Suprapubic skin (tissue), 4 donors: ENCODE results near the gene ZGLP1. TPM values are rescaled to one million over a fixed set of nuclear protein-coding genes. Genes with fewer than 3 reads are reported as not detected.
"Not testable (repeated sequence)": the region's sequence is repeated elsewhere in the genome, so short reads cannot be mapped to it uniquely, and the experiment has no call there.

ENCODE experiments used
- DNase-seq, 2 donors: peaks; one replicate each; pipeline ENCODE4 v3.0.0-alpha.2; 2019; ENCODE audit warnings: low spot score in 2 of 2
- H3K27ac ChIP-seq: fragments of 200-600 bp; sonication (generic); one replicate; pipeline ENCODE4 v1.5.1; 2019
- H3K27me3 ChIP-seq: fragments of 200-600 bp; sonication (generic); one replicate; pipeline ENCODE4 v1.5.1; 2019
- H3K36me3 ChIP-seq: fragments of 200-600 bp; sonication (generic); one replicate; pipeline ENCODE4 v1.5.1; 2019
- H3K4me1 ChIP-seq: fragments of 200-600 bp; sonication (generic); one replicate; pipeline ENCODE4 v1.5.1; 2019
- H3K4me3 ChIP-seq: fragments of 200-600 bp; sonication (generic); one replicate; pipeline ENCODE4 v1.5.1; 2019; ENCODE audit warnings: mild to moderate bottlenecking
- H3K9me3 ChIP-seq: fragments of 200-600 bp; sonication (generic); one replicate; pipeline ENCODE4 v1.5.1; 2019
- CTCF ChIP-seq, 2 donors: fragments of 200-600 bp in 1 of 2; fragments of 450-650 bp in 1 of 2; sonication (generic) in 1 of 2; IDR thresholded peaks; one replicate each; pipeline ENCODE4 v1.5.1; 2016 to 2019; ENCODE audit warnings: antibody characterized with exemption in 2 of 2, mild to moderate bottlenecking in 1 of 2, moderate library complexity in 1 of 2
- EP300 ChIP-seq: sonication (generic); formaldehyde crosslinking; IDR thresholded peaks from one replicate; pipeline ENCODE4 v1.6.1; 2017; ENCODE audit warnings: antibody characterized with exemption
- POLR2A ChIP-seq, 2 donors: fragments of 450-650 bp; IDR thresholded peaks; one replicate each; pipeline ENCODE4 v1.6.1; 2017; ENCODE audit warnings: antibody characterized with exemption in 2 of 2, mild to moderate bottlenecking in 2 of 2, moderate library complexity in 2 of 2
- POLR2AphosphoS5 ChIP-seq, 3 donors: sonication (generic); formaldehyde crosslinking; IDR thresholded peaks; one replicate each; pipeline ENCODE4 v1.6.1; 2017; ENCODE audit warnings: antibody characterized with exemption in 3 of 3
- WGBS: methylation state at CpG from one replicate; pipeline ENCODE4 v1.1.5; 2018; 5-methylcytosine and 5-hydroxymethylcytosine counted together
- total RNA-seq, 4 donors: library from RNA; depleted of rRNA; stranded (reverse); fragments of >200 nt; gene quantifications; one replicate each; pipeline ENCODE4 v1.1.0, GENCODE V29; 2016

Gene ZGLP1
- total RNA-seq, 4 donors from 2014 or later: 1.4 to 7.2 (median 2.9) TPM

- H3K36me3 ChIP-seq: no peaks in the 10 kb centered on the region
- H3K9me3 ChIP-seq: no peaks in the 10 kb centered on the region
- DNase-seq: no peak
- WGBS: 71% methylated on average over 10 of the region's 10 CpGs
- H3K4me3 ChIP-seq: no peak overlapping the region
- TF ChIP-seq CTCF (IDR thresholded peaks at IDR 0.05) (no peak), POLR2A (IDR thresholded peaks at IDR 0.05) (no peak), POLR2AphosphoS5 (IDR thresholded peaks at IDR 0.05) (no peak), EP300 (no peak)
- H3K27me3 ChIP-seq: no peaks in the 10 kb centered on the region
- H3K4me1 ChIP-seq: no peaks in the 10 kb centered on the region
- no peak overlapping the region for H3K27ac ChIP-seq
Observed at GRCh38 chr19:10344780-10345179, 35.2 kb upstream of the ZGLP1 start.

GRCh38 chr19:10343495-10343894, 33.9 kb upstream of the ZGLP1 start:
- H3K27me3 ChIP-seq: no peaks in the 10 kb centered on the region
- H3K9me3 ChIP-seq: no peaks in the 10 kb centered on the region
- no peak for DNase-seq
- no peaks in the 10 kb centered on the region for H3K36me3 ChIP-seq
- 82% methylated on average over 2 of the region's 2 CpGs for WGBS
- no peak overlapping the region for H3K4me3 ChIP-seq
- H3K4me1 ChIP-seq: no peaks in the 10 kb centered on the region
- TF ChIP-seq POLR2AphosphoS5 (IDR thresholded peaks at IDR 0.05) (no peak), EP300 (no peak), POLR2A (IDR thresholded peaks at IDR 0.05) (no peak), CTCF (IDR thresholded peaks at IDR 0.05) (no peak)
- no peak overlapping the region for H3K27ac ChIP-seq

GRCh38 chr19:10339977-10340376, 30.4 kb upstream of the ZGLP1 start:
- DNase-seq: no peak
- no peaks in the 10 kb centered on the region for H3K36me3 ChIP-seq
- TF ChIP-seq POLR2AphosphoS5 (IDR thresholded peaks at IDR 0.05) (no peak), CTCF (IDR thresholded peaks at IDR 0.05) (no peak), EP300 (no peak), POLR2A (IDR thresholded peaks at IDR 0.05) (no peak)
- H3K4me3 ChIP-seq: no peak overlapping the region
- no peaks in the 10 kb centered on the region for H3K9me3 ChIP-seq
- no peak overlapping the region for H3K27ac ChIP-seq
- 90% methylated on average over 5 of the region's 5 CpGs for WGBS
- peaks cover 4% of the 10 kb centered on the region for H3K4me1 ChIP-seq
- H3K27me3 ChIP-seq: no peaks in the 10 kb centered on the region

GRCh38 chr19:10339380-10339960, 29.9 kb upstream of the ZGLP1 start, which contains the start of gene ICAM3:
TSS of gene ICAM3 (minus strand) at chr19:10339624. CDS start at chr19:10339614, 10 bp downstream.
- peaks cover 7% of the 10 kb centered on the region for H3K4me1 ChIP-seq
- H3K27ac ChIP-seq: no peak within 1 kb of the TSS
- 64% methylated on average over 12 of the region's 14 CpGs for WGBS
- H3K4me3 ChIP-seq: no peak within 1 kb of the TSS
- H3K36me3 ChIP-seq: no peaks in the 10 kb centered on the region
- TF ChIP-seq POLR2AphosphoS5 (IDR thresholded peaks at IDR 0.05): no peak
- TF ChIP-seq EP300: no peak
- no peak for TF ChIP-seq POLR2A (IDR thresholded peaks at IDR 0.05)
- no peak for TF ChIP-seq CTCF (IDR thresholded peaks at IDR 0.05)
- no peaks in the 10 kb centered on the region for H3K9me3 ChIP-seq
- DNase-seq: no peak
- H3K27me3 ChIP-seq: no peaks in the 10 kb centered on the region

GRCh38 chr19:10338940-10339339, 29.3 kb upstream of the ZGLP1 start:
- WGBS: 82% methylated on average over 6 of the region's 6 CpGs

GRCh38 chr19:10336725-10337124, 27.1 kb upstream of the ZGLP1 start:
- not testable (repeated sequence) for H3K4me3 ChIP-seq, H3K36me3 ChIP-seq, H3K9me3 ChIP-seq, H3K27me3 ChIP-seq, DNase-seq, H3K27ac ChIP-seq
- 89% methylated on average over 9 of the region's 9 CpGs for WGBS
- peaks cover 29% of the 10 kb centered on the region for H3K4me1 ChIP-seq

More at GRCh38 chr19:10338940-10339339, 29.3 kb upstream of the ZGLP1 start:
- Histone ChIP-seq H3K36me3 (no peaks in the 10 kb centered on the region), H3K9me3 (no peaks in the 10 kb centered on the region), H3K27ac (no peak overlapping the region), H3K27me3 (no peaks in the 10 kb centered on the region), H3K4me3 (no peak overlapping the region), H3K4me1 (peaks cover 12% of the 10 kb centered on the region)
- TF ChIP-seq EP300 (no peak), POLR2AphosphoS5 (IDR thresholded peaks at IDR 0.05) (no peak), POLR2A (IDR thresholded peaks at IDR 0.05) (no peak), CTCF (IDR thresholded peaks at IDR 0.05) (no peak)
- DNase-seq: no peak
